Transverse colon (tissue), 3 donors: ENCODE measurements around the gene ADH7.

ENCODE experiments used
- POLR2A ChIP-seq: fragments of 450-650 bp; IDR thresholded peaks from one replicate; pipeline ENCODE4 v1.6.1; 2016; ENCODE audit warnings: antibody characterized with exemption, mild to moderate bottlenecking, moderate library complexity
- POLR2AphosphoS5 ChIP-seq, 3 donors: sonication (generic); formaldehyde crosslinking; IDR thresholded peaks; one replicate each; pipeline ENCODE4 v1.6.1; 2016; ENCODE audit warnings: antibody characterized with exemption in 3 of 3

DNA sequence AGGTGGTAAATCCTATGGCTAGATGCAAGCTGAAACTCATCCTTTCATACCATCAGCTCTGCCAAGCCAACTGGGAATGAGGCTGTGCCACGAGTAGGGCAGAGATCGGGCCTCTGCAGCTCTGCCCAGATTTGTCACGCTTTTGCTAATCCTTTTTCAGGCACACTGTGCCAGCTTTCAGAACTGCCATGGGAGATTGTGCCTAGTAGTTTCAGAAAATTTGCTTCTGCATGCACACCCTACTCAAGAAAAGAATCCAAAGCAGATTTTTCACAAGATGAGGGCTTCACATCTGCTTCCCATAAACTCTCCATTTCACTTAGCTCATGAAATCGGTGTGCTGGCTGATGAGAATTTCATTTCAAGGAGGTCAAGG is 3.3 kb upstream of the ADH7 start:
- TF ChIP-seq POLR2AphosphoS5 (IDR thresholded peaks at IDR 0.05) (no peak), POLR2A (no peak)
